GM19395 (cell line): ENCODE measurements around the gene FAM174C.
A peak's percentile ranks its signal among the peaks of the same experiment; 100 is the strongest.

Experiments used
- ATAC-seq: cut with Tn5 transposase; IDR thresholded peaks from one replicate; pipeline ENCODE4 v1.9.1; 2021; ENCODE audit warnings: mild to moderate bottlenecking, moderate library complexity; ENCODE audit not compliant: unreplicated experiment

FAM174C gene

GRCh38 chr19:1275260-1275975 lies at the start of gene FAM174C:
Gene FAM174C (plus strand): TSS chr19:1275530. CDS start chr19:1275550, 20 bp downstream.
- ATAC-seq: peak; percentile 75

GRCh38 chr19:1226227-1226518 lies 49.2 kb upstream of the FAM174C start:
- no peak for ATAC-seq

DNA sequence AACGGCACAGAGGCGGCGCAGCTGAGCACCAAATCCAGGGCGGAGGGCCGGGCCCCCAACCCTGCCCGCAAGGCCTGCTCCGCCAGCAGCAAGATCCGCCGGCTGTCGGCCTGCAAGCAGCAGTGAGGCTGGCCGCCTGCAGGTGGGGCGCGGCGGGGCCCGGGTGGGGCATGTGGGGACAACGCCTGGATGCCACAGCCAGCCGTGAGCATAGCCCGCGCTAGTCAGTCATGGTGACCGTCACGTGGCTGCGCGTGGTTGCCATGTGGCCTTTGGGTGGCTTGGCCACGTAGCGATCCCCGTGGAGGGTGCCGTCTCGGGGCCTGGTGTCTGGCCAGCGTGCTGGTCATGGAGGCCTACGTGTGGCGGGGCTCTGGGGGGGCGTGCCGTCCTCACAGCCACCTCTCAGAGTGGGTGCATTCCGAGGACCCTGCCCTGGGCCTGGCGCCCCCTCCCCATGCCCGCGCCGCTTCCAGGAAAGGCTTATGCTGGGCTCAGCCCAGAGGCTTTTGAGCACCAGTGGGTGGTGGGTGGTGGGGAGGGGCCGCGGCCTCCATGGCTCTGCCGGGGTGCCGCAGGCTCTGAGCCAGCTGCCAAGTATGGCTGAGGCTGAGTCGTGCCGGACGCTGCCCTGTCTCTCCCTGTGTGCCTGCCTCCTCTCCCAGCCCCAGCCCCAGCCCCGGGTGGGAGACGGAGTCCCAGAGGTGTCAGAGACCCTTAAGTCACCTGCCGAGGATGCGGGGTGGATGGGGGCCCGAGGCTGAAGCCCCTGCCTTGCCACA lies 48.6 kb upstream of the FAM174C start:
- no peak for ATAC-seq

DNA sequence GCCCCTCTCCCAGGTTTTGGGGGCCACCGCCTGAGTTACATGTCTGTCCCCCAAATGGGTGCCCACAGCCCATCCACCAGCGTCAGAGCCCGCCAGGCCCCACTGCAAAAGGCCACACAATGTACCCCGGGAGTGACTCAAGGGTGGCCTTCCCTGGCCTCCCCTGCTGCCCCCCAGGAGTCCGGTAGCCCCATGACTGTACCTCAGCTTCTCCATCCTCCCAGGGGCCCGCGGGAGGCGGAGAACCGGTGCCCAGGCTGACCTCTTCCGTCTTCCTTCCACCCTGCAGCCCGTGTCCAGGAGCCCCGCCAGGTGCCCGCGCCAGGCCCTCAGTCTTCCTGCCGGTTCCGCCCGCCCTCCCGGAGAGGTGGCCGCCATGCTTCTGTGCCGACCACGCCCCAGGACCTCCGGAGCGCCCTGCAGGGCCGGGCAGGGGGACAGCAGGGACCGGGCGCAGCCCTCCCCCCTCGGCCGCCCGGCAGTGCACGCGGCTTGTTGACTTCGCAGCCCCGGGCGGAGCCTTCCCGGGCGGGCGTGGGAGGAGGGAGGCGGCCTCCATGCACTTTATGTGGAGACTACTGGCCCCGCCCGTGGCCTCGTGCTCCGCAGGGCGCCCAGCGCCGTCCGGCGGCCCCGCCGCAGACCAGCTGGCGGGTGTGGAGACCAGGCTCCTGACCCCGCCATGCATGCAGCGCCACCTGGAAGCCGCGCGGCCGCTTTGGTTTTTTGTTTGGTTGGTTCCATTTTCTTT lies 47.9 kb upstream of the FAM174C start:
- no peak for ATAC-seq

DNA sequence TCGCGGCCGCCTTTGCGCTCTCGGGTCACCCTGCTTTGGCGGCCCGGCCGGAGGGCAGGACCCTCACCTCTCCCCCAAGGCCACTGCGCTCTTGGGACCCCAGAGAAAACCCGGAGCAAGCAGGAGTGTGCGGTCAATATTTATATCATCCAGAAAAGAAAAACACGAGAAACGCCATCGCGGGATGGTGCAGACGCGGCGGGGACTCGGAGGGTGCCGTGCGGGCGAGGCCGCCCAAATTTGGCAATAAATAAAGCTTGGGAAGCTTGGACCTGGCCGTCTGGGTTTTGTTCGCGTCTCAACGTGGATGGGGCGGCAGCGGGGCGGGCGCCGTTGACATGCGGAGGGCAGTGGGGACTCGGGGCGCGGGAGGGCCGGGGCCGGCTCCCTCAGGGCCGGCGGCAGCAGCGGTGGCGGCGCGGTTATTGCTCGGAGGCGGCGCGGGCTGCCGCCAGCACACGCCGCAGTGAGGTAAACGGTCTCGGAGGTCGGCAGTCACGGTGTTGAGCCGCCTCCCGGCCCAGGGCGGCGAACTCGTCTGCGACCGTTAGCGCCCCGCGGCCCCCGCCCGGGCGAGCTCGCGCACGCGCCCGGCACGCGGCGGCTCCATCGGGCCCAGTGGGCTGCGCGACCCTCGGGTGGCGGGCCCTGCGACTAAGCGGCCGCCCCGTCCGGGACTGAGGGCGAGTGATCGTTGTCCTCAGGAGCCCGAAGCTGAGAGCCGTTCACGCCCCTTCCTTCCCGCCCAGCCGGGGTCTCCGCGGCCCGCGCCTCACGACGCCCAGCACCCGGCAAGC lies 47.0 kb upstream of the FAM174C start:
- no peak for ATAC-seq

- ATAC-seq: no peak
Observed at GRCh38 chr19:1229056-1229923, 46.0 kb upstream of the FAM174C start.

GRCh38 chr19:1229924-1230782 lies 45.2 kb upstream of the FAM174C start:
- ATAC-seq: no peak

- no peak for ATAC-seq
Observed at GRCh38 chr19:1230783-1231489, 44.4 kb upstream of the FAM174C start.

- no peak for ATAC-seq
Observed at GRCh38 chr19:1231729-1232637, 43.3 kb upstream of the FAM174C start.

GRCh38 chr19:1232652-1233072 lies 42.7 kb upstream of the FAM174C start:
- no peak for ATAC-seq

DNA sequence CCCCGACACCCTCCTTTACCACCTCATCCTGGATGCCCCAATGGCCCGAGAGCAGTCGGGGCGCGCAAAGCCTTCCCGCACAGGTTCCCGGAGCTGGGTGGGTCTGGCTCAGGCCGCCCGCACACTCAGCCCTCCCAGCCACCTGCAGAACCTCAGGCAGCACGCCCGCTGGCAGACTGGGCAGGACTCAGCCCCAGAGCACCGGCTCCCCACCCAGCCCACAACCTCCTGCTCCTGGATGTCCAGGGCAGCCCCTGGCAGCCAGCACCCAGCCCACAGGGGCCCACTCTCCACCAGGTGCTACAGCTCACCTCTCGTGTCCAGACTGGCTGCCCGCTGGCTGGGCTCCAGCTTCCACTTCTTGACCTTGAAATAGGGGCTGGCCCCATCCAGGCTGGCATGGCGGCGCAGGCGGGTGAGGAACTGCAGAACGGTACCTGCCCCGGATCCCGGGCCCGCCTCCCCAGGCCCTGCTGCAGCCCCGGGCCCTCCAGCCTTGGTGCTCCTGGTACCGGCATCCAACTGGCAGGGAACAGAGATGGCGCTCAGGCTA lies 42.1 kb upstream of the FAM174C start:
- ATAC-seq: no peak

- ATAC-seq: no peak
Observed at GRCh38 chr19:1234051-1234954, 41.0 kb upstream of the FAM174C start.

GRCh38 chr19:1234955-1235380 lies 40.4 kb upstream of the FAM174C start:
- ATAC-seq: no peak

GRCh38 chr19:1235625-1236538 lies 39.4 kb upstream of the FAM174C start:
- ATAC-seq: no peak

DNA sequence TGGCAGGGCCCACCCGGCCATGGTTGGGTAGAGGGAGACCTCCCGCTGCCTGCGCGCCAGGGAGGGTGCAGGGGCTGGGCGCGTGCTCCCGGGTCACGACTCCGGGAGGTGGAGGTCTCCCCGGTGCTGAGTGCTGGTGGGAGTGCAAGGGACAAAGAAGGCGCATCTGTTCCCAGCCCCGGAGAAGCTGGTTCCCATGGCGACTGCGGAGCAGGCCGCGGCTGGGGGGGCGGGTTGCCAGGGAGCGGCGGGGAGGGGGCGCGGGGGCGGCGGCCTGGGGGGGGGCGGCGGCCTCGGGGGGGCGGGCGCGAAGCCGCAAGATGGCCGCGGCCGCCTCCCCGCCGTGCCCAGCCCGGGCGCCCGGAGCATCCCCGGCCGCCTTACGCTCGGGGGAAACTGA lies 38.8 kb upstream of the FAM174C start:
- ATAC-seq: no peak
